Measurements from ENCODE around the gene UCN3. TPM values are rescaled to one million over a fixed set of nuclear protein-coding genes. Genes with fewer than 3 reads are reported as not detected.

The UCN3 gene
- total and polyA plus RNA-seq, 9 of the 15 experiments (the other 6 are each of a cell fraction or from before 2014, with no cell fraction given), result not detected

- no peak for FAIRE-seq
Measured at GRCh38 chr10:5343092-5343491, 21.7 kb upstream of the UCN3 start.

GRCh38 chr10:5343561-5343960 is 21.2 kb upstream of the UCN3 start:
- DNase-seq (ENCODE audit: extremely low read depth in 1 of 4, low spot score in 3 of 4) (peak in 2 of 4 experiments; percentile 19 to 22), FAIRE-seq (no peak), ATAC-seq (peak; percentile 57; the same call in 2 of the 3 replicates)
- ChIA-PET CTCF (ENCODE audit: low intra/inter-chr PET ratio) (interaction anchor here (0.6 to 1.3 kb wide), 2 partner anchors 90 to 524 kb away, joined by 3 to 4 read pairs; no protein-coding TSS in a partner anchor), POLR2A (no interaction called here)
- Histone ChIP-seq H3K4me2 (ENCODE audit: insufficient read depth, low read length) (no peak overlapping the region), H3K79me2 (ENCODE audit: control insufficient read depth, insufficient read depth, low read length) (no peaks in the 10 kb centered on the region), H3K36me3 (ENCODE audit: control insufficient read depth, insufficient read depth, low read length) (no peaks in the 10 kb centered on the region), H3K9ac (ENCODE audit: insufficient read depth in 1 of 2, low read depth in 2 of 2, low read length in 2 of 2) (no peak overlapping the region), H2AFZ (ENCODE audit: low read depth, low read length) (no peak overlapping the region), H3K27me3 (ENCODE audit: control insufficient read depth in 2 of 2, insufficient read depth in 2 of 2, low read length in 2 of 2) (peaks cover 0 to 7% of the 10 kb centered on the region in 2 experiments; a peak in 1 of 5 replicates), H3K4me3 (no peak overlapping the region), H4K20me1 (replicated peaks; ENCODE audit: control insufficient read depth, insufficient read depth, low read length) (no peaks in the 10 kb centered on the region), H3K27ac (ENCODE audit: extremely low read depth, low read depth, low read length) (no peak overlapping the region), H3K9me3 (replicated peaks; ENCODE audit: control insufficient read depth, insufficient read depth, low read depth, low read length) (no peaks in the 10 kb centered on the region), H3K4me1 (replicated peaks in 1 of 2; ENCODE audit: control insufficient read depth in 2 of 2, insufficient read depth in 2 of 2, low read length in 2 of 2) (no peaks in the 10 kb centered on the region), H3K9me1 (ENCODE audit: control insufficient read depth, insufficient read depth, low read length) (no peaks in the 10 kb centered on the region)
- 8% methylated on average over 4 of the region's 4 CpGs for WGBS (ENCODE audit: insufficient coverage, low coverage, missing lambda C conversion rate)
- intact Hi-C loops (cut with micrococcal nuclease), result no loop called here
- BruUV-seq (replicated peaks), result no TSS peak
- in situ Hi-C loops (cut with MboI), result no loop called here
- TF ChIP-seq SIN3B (IDR thresholded peaks at IDR 0.05; ENCODE audit: low read depth), result no peak
- peak; percentile 20 to 48 (median 43); a peak in 5 of 6 replicates for TF ChIP-seq CTCF (IDR thresholded peaks at IDR 0.05 in 2 of 3, conservative IDR thresholded peaks at IDR 0.05 in 1 of 3; ENCODE audit: insufficient read depth in 2 of 3, low read depth in 1 of 3, low read length in 3 of 3)
- TF ChIP-seq MTA1 (IDR thresholded peaks at IDR 0.05; ENCODE audit: borderline replicate concordance), result no peak
- TF ChIP-seq RAD21 (CRISPR knock-in tag; conservative IDR thresholded peaks at IDR 0.05 in 1 of 2, IDR thresholded peaks at IDR 0.05 in 1 of 2), result peak in 1 of 2 experiments; percentile 45; a peak in 2 of 4 replicates

More at GRCh38 chr10:5343092-5343491, 21.7 kb upstream of the UCN3 start:
- in situ Hi-C loops (cut with MboI) (no loop called here), intact Hi-C loops (cut with micrococcal nuclease) (no loop called here)
- H3K27me3 ChIP-seq (ENCODE audit: control insufficient read depth in 2 of 2, insufficient read depth in 2 of 2, low read length in 2 of 2), result peaks cover 0 to 7% of the 10 kb centered on the region in 2 experiments; a peak in 1 of 5 replicates
- WGBS (ENCODE audit: insufficient coverage, low coverage, missing lambda C conversion rate), result 9% methylated on average over 3 of the region's 3 CpGs
- H3K9me3 ChIP-seq (replicated peaks; ENCODE audit: control insufficient read depth, insufficient read depth, low read depth, low read length), result no peaks in the 10 kb centered on the region
- TF ChIP-seq NFYB (IDR thresholded peaks at IDR 0.05; ENCODE audit: extremely low read depth, insufficient read length) (no peak), SUPT5H (IDR thresholded peaks at IDR 0.05) (no peak), ZNF41 (CRISPR knock-in tag; conservative IDR thresholded peaks at IDR 0.05) (no peak), NBN (IDR thresholded peaks at IDR 0.05; ENCODE audit: low read depth) (no peak), SAP30 (IDR thresholded peaks at IDR 0.05; ENCODE audit: borderline replicate concordance, insufficient read depth, low read depth, low read length, poor library complexity, severe bottlenecking) (no peak)
- BruUV-seq (replicated peaks), result no TSS peak
- ChIA-PET CTCF (ENCODE audit: low intra/inter-chr PET ratio) (interaction anchor here (1.3 kb wide), 1 partner anchor 524 kb away, joined by 4 read pairs; no protein-coding TSS in a partner anchor), POLR2A (no interaction called here)
- H3K9ac ChIP-seq (ENCODE audit: insufficient read depth in 1 of 2, low read depth in 2 of 2, low read length in 2 of 2), result no peak overlapping the region
- no peak overlapping the region for H2AFZ ChIP-seq (ENCODE audit: low read depth, low read length)
- no peaks in the 10 kb centered on the region for H3K9me1 ChIP-seq (ENCODE audit: control insufficient read depth, insufficient read depth, low read length)
- ATAC-seq (no peak), DNase-seq (ENCODE audit: extremely low read depth in 1 of 4, low spot score in 3 of 4) (no peak)
- no peak overlapping the region for H3K27ac ChIP-seq (ENCODE audit: extremely low read depth, low read depth, low read length)
- no peak overlapping the region for H3K4me2 ChIP-seq (ENCODE audit: insufficient read depth, low read length)
- no peak overlapping the region for H3K4me3 ChIP-seq
- no peaks in the 10 kb centered on the region for H3K36me3 ChIP-seq (ENCODE audit: control insufficient read depth, insufficient read depth, low read length)
- H3K79me2 ChIP-seq (ENCODE audit: control insufficient read depth, insufficient read depth, low read length), result no peaks in the 10 kb centered on the region
- no peaks in the 10 kb centered on the region for H4K20me1 ChIP-seq (replicated peaks; ENCODE audit: control insufficient read depth, insufficient read depth, low read length)
- no peaks in the 10 kb centered on the region for H3K4me1 ChIP-seq (replicated peaks in 1 of 2; ENCODE audit: control insufficient read depth in 2 of 2, insufficient read depth in 2 of 2, low read length in 2 of 2)
